ENCODE measurements around the gene TWSG1.

DNA sequence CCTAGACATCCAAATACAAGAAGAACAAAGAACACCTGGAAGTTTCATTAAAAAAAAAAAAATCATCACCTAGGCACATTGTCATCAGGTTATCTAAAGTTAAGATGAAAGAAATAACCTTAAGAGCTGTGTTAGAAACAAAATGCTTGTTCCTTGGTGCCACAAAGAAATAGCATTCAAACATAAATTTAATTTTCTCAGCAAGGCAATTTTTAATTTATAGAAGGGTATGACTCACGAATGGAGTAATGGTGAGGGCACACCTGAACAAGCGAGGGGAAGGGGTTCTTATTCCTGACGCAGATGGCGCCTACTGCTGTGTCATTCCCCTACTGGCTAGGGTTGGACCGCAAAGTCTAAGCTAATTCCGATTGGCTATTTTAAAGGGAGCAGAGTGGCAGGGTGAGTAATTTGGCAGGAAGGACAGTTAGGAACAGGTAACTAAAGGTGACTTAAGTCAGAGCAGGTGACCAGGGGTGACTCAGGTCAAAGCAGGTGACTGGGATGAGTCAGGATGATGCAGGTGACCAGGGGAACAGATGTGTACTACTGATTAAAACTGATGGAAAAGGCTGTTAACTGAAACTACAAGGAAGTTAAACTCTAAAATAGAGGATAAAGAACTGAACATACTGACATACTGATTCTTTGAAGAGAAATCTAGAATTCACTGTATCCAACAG, 30.0 kb upstream of the TWSG1 start:
- TF ChIP-seq POLR2A (IDR thresholded peaks at IDR 0.05) = no peak
- TF ChIP-seq, protein P1, sequence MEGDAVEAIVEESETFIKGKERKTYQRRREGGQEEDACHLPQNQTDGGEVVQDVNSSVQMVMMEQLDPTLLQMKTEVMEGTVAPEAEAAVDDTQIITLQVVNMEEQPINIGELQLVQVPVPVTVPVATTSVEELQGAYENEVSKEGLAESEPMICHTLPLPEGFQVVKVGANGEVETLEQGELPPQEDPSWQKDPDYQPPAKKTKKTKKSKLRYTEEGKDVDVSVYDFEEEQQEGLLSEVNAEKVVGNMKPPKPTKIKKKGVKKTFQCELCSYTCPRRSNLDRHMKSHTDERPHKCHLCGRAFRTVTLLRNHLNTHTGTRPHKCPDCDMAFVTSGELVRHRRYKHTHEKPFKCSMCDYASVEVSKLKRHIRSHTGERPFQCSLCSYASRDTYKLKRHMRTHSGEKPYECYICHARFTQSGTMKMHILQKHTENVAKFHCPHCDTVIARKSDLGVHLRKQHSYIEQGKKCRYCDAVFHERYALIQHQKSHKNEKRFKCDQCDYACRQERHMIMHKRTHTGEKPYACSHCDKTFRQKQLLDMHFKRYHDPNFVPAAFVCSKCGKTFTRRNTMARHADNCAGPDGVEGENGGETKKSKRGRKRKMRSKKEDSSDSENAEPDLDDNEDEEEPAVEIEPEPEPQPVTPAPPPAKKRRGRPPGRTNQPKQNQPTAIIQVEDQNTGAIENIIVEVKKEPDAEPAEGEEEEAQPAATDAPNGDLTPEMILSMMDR (IDR thresholded peaks at IDR 0.05) = no peak

Measured in esophagus squamous epithelium (tissue), 4 donors.